Measurements from ENCODE around the gene UST. TPM values are rescaled to one million over a fixed set of nuclear protein-coding genes. Genes with fewer than 3 reads are reported as not detected.

UST gene
- total RNA-seq, 4 donors from 2014 or later, result 2.9 to 12.0 (median 5.7) TPM

DNA sequence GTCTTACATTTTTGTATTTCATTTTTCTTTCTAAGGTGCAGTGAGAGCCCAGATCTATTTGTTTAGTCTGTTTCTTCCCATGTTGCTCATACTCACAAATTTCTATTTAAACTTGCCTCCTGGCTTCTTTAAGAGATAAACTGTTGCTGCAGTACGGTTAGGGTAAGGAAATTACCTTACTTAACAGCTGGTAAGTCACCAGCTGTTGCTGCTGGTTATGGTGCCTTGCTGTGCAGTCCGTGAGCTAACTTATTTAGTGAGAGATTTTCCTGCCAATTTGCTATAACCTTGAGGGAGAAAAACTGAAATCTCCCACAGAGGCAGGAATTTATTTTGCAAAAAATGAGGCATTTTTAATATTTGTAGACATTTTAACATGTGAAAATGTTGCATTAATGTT, 261.0 kb downstream of the UST start:
- 43 to 78% methylated on average over 2 of the region's 2 CpGs for WGBS, 2 donors
- peaks cover 0 to 15% (median 0%) of the 10 kb centered on the region in 3 donors for H3K4me1 ChIP-seq
- no peak overlapping the region for H3K4me3 ChIP-seq
- intact Hi-C loops (cut with DNase I), result no loop called here
- no peak overlapping the region for H3K27ac ChIP-seq
- H3K27me3 ChIP-seq, result no peaks in the 10 kb centered on the region
- no peaks in the 10 kb centered on the region for H3K36me3 ChIP-seq
- TF ChIP-seq, protein P1, sequence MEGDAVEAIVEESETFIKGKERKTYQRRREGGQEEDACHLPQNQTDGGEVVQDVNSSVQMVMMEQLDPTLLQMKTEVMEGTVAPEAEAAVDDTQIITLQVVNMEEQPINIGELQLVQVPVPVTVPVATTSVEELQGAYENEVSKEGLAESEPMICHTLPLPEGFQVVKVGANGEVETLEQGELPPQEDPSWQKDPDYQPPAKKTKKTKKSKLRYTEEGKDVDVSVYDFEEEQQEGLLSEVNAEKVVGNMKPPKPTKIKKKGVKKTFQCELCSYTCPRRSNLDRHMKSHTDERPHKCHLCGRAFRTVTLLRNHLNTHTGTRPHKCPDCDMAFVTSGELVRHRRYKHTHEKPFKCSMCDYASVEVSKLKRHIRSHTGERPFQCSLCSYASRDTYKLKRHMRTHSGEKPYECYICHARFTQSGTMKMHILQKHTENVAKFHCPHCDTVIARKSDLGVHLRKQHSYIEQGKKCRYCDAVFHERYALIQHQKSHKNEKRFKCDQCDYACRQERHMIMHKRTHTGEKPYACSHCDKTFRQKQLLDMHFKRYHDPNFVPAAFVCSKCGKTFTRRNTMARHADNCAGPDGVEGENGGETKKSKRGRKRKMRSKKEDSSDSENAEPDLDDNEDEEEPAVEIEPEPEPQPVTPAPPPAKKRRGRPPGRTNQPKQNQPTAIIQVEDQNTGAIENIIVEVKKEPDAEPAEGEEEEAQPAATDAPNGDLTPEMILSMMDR (IDR thresholded peaks at IDR 0.05), result no peak
- no peak for TF ChIP-seq POLR2A (IDR thresholded peaks at IDR 0.05)
- DNase-seq, result no peak
- H3K9me3 ChIP-seq, result no peaks in the 10 kb centered on the region

DNA sequence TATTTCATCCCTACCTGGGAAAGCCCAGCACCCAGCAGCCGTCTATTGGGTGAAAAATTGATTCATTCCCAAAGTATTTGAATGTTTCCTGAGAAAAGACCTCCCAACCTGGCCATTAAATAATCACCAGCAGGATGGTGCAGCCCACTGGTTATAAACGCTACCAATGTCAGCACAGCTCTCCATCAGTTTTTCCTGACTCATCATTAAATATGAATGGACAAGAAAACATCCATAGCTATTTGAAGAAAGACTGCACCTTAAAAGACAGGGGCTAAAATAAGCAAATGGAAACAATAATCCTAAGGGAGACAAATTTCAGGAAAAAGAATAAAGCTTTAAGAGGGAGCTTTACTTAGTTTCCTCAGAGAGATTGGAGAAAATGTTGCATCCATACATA, 261.9 kb downstream of the UST start:
- Histone ChIP-seq H3K27me3 (no peaks in the 10 kb centered on the region), H3K27ac (no peak overlapping the region), H3K4me1 (peaks cover 0 to 10% (median 0%) of the 10 kb centered on the region in 3 donors), H3K36me3 (no peaks in the 10 kb centered on the region), H3K4me3 (no peak overlapping the region), H3K9me3 (no peaks in the 10 kb centered on the region)
- intact Hi-C loops (cut with DNase I), result no loop called here
- no peak for TF ChIP-seq POLR2A (IDR thresholded peaks at IDR 0.05)
- TF ChIP-seq, protein P1 (IDR thresholded peaks at IDR 0.05), result no peak
- DNase-seq, result no peak
- WGBS, 2 donors, result 93 to 95% methylated on average over 2 of the region's 2 CpGs

DNA sequence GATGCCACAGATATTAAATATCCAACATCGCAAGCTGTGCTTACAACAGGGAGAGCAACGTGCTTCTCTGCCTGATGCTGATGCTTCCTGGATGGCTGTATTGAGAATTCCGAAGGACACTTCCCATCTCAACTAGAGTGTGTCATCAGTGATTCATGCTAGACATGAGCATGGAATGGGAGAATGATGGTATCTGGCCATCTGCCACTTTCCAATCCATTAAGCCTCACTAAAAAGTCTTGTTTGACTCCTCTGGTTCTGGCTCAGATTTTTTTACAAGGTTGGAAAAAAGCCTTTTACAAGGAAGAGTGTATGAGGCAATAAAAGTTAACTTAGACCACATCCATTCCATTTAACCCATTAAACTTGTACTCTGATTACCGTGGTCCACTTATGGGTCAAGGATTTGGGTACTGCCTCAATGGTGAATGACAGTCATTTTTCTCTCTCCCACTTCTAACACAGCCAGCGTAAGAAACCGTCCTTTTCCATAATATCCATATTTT, 265.3 kb downstream of the UST start:
- no peaks in the 10 kb centered on the region for H3K36me3 ChIP-seq
- DNase-seq, result no peak
- H3K27ac ChIP-seq, result no peak overlapping the region
- 57 to 64% methylated on average over 6 of the region's 6 CpGs for WGBS, 2 donors
- no peaks in the 10 kb centered on the region for H3K9me3 ChIP-seq
- no peaks in the 10 kb centered on the region for H3K27me3 ChIP-seq
- intact Hi-C loops (cut with DNase I), result no loop called here
- TF ChIP-seq, protein P1 (IDR thresholded peaks at IDR 0.05), result no peak
- no peak for TF ChIP-seq POLR2A (IDR thresholded peaks at IDR 0.05)
- no peak overlapping the region for H3K4me3 ChIP-seq
- peaks cover 0 to 27% (median 7%) of the 10 kb centered on the region in 3 donors for H3K4me1 ChIP-seq

DNA sequence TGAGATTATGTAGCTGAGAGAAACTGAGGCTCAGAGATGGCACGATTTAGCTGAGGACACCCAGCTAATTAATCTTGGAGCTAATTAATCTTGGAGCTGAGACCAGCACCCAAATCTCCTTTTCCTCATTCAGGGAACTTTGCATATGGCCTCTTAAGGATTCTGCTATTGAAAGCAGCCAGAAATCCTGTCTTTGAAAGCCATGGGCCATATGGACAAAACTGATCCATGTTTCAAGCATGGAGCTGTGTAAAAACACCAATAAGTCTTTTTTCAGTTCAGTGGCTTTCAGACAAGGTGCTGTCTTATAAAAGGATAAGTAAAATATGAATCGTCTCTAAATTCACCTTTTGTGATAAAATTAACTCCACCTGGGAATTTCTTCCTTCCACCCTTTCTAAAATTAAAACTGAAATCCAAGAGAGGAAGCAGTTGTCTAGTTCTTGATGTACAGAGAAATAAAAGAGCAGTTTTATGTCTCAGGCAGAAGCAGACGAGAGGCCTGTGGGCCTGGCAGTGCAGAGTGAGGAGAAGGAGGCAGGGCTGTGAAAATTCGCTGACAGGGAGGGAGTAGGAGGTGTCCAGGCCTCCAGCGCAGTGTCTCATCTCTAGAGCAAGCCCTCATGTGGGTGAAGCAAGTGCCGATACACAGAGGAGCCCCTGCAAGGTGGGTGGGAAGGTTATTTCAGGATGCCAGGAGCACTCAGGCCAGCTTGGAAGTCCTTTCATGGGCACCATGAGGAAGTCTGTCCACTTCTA, 266.9 kb downstream of the UST start:
- intact Hi-C loops (cut with DNase I), result no loop called here
- WGBS, 2 donors, result 75 to 91% methylated on average over 6 of the region's 6 CpGs
- H3K27ac ChIP-seq, result no peak overlapping the region
- DNase-seq, result no peak
- H3K36me3 ChIP-seq, result no peaks in the 10 kb centered on the region
- no peak overlapping the region for H3K4me3 ChIP-seq
- H3K9me3 ChIP-seq, result no peaks in the 10 kb centered on the region
- TF ChIP-seq, protein P1 (IDR thresholded peaks at IDR 0.05), result no peak
- TF ChIP-seq POLR2A (IDR thresholded peaks at IDR 0.05), result no peak
- no peaks in the 10 kb centered on the region for H3K27me3 ChIP-seq
- peaks cover 0 to 27% (median 7%) of the 10 kb centered on the region in 3 donors for H3K4me1 ChIP-seq

DNA sequence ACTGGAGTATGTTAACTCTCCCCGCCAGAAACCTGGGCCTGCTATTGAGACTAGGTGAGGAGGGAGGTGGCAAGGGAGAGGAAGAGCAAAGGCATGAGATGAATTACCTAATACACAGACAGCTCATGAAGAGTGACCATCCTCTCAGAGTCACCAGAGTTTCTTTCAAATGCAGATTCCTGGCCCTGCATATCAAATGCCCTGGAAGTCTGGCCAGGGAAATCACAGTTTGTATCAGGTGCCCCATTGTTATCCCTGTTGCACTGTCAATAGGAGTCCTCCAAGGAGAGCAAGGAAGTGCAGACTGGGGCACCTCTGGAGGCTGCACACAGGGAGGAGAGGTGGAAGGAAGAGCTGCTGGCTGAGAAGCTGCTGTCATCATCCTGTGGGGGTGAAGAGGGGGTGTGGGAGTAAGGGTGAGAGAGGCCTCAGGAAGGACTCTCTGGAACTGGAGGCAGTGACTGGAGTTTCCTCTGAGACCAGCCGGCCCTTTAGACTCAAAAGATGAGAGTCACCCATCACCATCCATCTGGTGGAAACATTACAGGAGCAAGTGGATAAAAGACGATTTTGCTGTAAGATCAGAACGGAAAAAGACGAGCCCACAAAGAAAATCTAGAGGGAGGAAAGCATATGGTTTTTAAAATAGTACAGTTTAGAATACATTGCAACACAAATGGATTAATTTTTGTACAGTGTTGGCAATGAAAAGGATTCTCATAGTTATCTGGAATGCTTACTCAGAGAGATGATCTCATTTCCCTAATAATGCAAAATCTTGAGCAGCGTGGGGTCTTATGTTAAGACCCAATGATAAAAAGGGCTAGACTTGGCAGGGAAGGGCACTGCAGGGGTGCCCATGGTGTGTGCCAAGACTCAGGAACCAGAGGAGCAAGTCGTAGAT, 268.1 kb downstream of the UST start:
- 37 to 47% methylated on average over 7 of the region's 7 CpGs for WGBS, 2 donors
- Histone ChIP-seq H3K27me3 (no peaks in the 10 kb centered on the region), H3K9me3 (no peaks in the 10 kb centered on the region), H3K36me3 (no peaks in the 10 kb centered on the region), H3K4me1 (peaks cover 0 to 27% (median 7%) of the 10 kb centered on the region in 3 donors), H3K27ac (no peak overlapping the region), H3K4me3 (no peak overlapping the region)
- no peak for DNase-seq
- TF ChIP-seq, protein P1 (IDR thresholded peaks at IDR 0.05), result no peak
- no peak for TF ChIP-seq POLR2A (IDR thresholded peaks at IDR 0.05)
- intact Hi-C loops (cut with DNase I), result no loop called here

Measured in esophagus squamous epithelium (tissue), 5 donors.